IMR-90 (cell line): ENCODE results near the gene KIF18B. TPM values are rescaled to one million over a fixed set of nuclear protein-coding genes. Genes with fewer than 3 reads are reported as not detected.

Source experiments
- ATAC-seq: fragments of 200-7000 bp; cut with Tn5 transposase; 2 replicates; pipeline ENCODE4 v1.9.1; 2020; ENCODE audit warnings: low read depth, mild to moderate bottlenecking, moderate library complexity
- BruUV-seq: library from RNA; stranded (reverse); fragments of 400-500 nt; replicated peaks from 2 replicates; lab custom pipeline; 2021; lab: Mats Ljungman, UMichigan
- CTCF ChIA-PET: fragments of 300-600 bp; formaldehyde crosslinking; extraction: SDS; loops from one replicate; lab custom pipeline; 2021; ENCODE audit warnings: antibody characterized with exemption; lab: Yijun Ruan, JAX
- POLR2A ChIA-PET: fragments of 300-600 bp; sonication (Branson Sonifier 250); formaldehyde crosslinking; loops from one replicate; lab custom pipeline; 2022; ENCODE audit warnings: antibody characterized with exemption; ENCODE audit not compliant: unreplicated experiment; lab: Charles Lee
- DNase-seq: peaks from one replicate; pipeline ENCODE4 v3.0.0; 2013
- H2AFZ ChIP-seq: replicated peaks from 2 replicates; pipeline ENCODE3; 2013; ENCODE audit warnings: low read length, mild to moderate bottlenecking; ENCODE audit not compliant: poor library complexity
- H2AK5ac ChIP-seq: 2 replicates; pipeline ENCODE4 v1.6.1; 2013; ENCODE audit warnings: low read depth, low read length, inconsistent platforms
- H2AK9ac ChIP-seq: replicated peaks from 2 replicates; pipeline ENCODE3; 2013; ENCODE audit warnings: mild to moderate bottlenecking, low read depth, low read length, moderate library complexity; ENCODE audit not compliant: poor library complexity
- H2BK120ac ChIP-seq: 2 replicates; pipeline ENCODE4 v1.6.1; 2013; ENCODE audit warnings: low read depth, low read length, inconsistent platforms
- H2BK15ac ChIP-seq: 3 replicates; pipeline ENCODE4 v1.6.1; 2013; ENCODE audit warnings: low read depth, low read length, inconsistent platforms
- H2BK20ac ChIP-seq: 2 replicates; pipeline ENCODE4 v1.6.1; 2013; ENCODE audit warnings: low read depth, mild to moderate bottlenecking, inconsistent platforms, low read length, moderate library complexity
- H2BK5ac ChIP-seq: 2 replicates; pipeline ENCODE4 v1.6.1; 2013; ENCODE audit warnings: mild to moderate bottlenecking, low read depth, low read length, inconsistent platforms; ENCODE audit not compliant: poor library complexity, severe bottlenecking
- H3K14ac ChIP-seq: replicated peaks from 2 replicates; pipeline ENCODE4 v1.6.1; 2013; ENCODE audit warnings: low read depth, low read length, inconsistent platforms
- H3K18ac ChIP-seq: 2 replicates; pipeline ENCODE4 v1.6.1; 2013; ENCODE audit warnings: low read depth, low read length, control low read depth
- H3K23ac ChIP-seq: 2 replicates; pipeline ENCODE4 v1.6.1; 2013; ENCODE audit warnings: low read depth, low read length, inconsistent platforms
- H3K27ac ChIP-seq: 2 replicates; pipeline ENCODE4 v1.5.1; 2013; ENCODE audit warnings: mild to moderate bottlenecking, control low read depth, low read length; ENCODE audit not compliant: insufficient read depth
- H3K27me3 ChIP-seq: 2 replicates; pipeline ENCODE4 v1.6.1; 2013; ENCODE audit warnings: low read length; ENCODE audit not compliant: control insufficient read depth, insufficient read depth
- H3K36me3 ChIP-seq: 2 replicates; pipeline ENCODE4 v1.6.1; 2013; ENCODE audit warnings: low read length, mixed read lengths; ENCODE audit not compliant: control insufficient read depth, insufficient read depth
- H3K4ac ChIP-seq: 2 replicates; pipeline ENCODE4 v1.6.1; 2013; ENCODE audit warnings: low read depth, low read length, inconsistent platforms
- H3K4me1 ChIP-seq: 2 replicates; pipeline ENCODE4 v1.6.1; 2013; ENCODE audit warnings: low read length, mixed read lengths; ENCODE audit not compliant: control insufficient read depth, insufficient read depth
- H3K4me2 ChIP-seq: 2 replicates; pipeline ENCODE4 v1.6.1; 2013; ENCODE audit warnings: low read depth, mild to moderate bottlenecking, control low read depth, low read length, moderate library complexity
- H3K4me3 ChIP-seq: 2 replicates; pipeline ENCODE4 v1.5.1; 2013; ENCODE audit warnings: low read depth, mild to moderate bottlenecking, control low read depth, low read length, moderate library complexity; ENCODE audit not compliant: insufficient read depth
- H3K56ac ChIP-seq: 2 replicates; pipeline ENCODE4 v1.6.1; 2013; ENCODE audit warnings: low read length, inconsistent platforms; ENCODE audit not compliant: insufficient read depth; ENCODE audit errors: extremely low read depth
- H3K79me1 ChIP-seq, 2 experiments: 2 replicates each; pipeline ENCODE4 v1.6.1; 2013; ENCODE audit warnings: low read length in 2 of 2, inconsistent platforms in 1 of 2, low read depth in 1 of 2
- H3K9ac ChIP-seq: 2 replicates; pipeline ENCODE4 v1.6.1; 2013; ENCODE audit warnings: low read depth, low read length, control low read depth
- H3K9me1 ChIP-seq: 2 replicates; pipeline ENCODE4 v1.6.1; 2013; ENCODE audit warnings: low read length, inconsistent platforms; ENCODE audit not compliant: insufficient read depth
- H3K9me3 ChIP-seq: 2 replicates; pipeline ENCODE4 v1.6.1; 2013; ENCODE audit warnings: low read length; ENCODE audit not compliant: control insufficient read depth, insufficient read depth
- H4K20me1 ChIP-seq: 2 replicates; pipeline ENCODE4 v1.6.1; 2013; ENCODE audit warnings: low read length, inconsistent platforms; ENCODE audit not compliant: insufficient read depth
- H4K5ac ChIP-seq: 2 replicates; pipeline ENCODE4 v1.6.1; 2013; ENCODE audit warnings: mild to moderate bottlenecking, low read depth, low read length, control low read depth
- H4K8ac ChIP-seq, 2 experiments: 2 replicates each; pipeline ENCODE4 v1.6.1; 2013; ENCODE audit warnings: low read depth in 2 of 2, low read length in 2 of 2, control low read depth in 1 of 2, inconsistent platforms in 1 of 2
- H4K91ac ChIP-seq: 2 replicates; pipeline ENCODE4 v1.6.1; 2013; ENCODE audit warnings: low read depth, low read length, inconsistent platforms; ENCODE audit not compliant: insufficient read depth
- BHLHE40 ChIP-seq: fragments of 150-350 bp; IDR thresholded peaks from 2 replicates; pipeline ENCODE4 v1.6.1; 2016; ENCODE audit warnings: mild to moderate bottlenecking, low read depth, low read length
- CEBPB ChIP-seq: IDR thresholded peaks from 2 replicates; pipeline ENCODE4 v1.6.1; 2012; ENCODE audit warnings: low read depth, low read length, improper control_type of control experiment
- CHD1 ChIP-seq: IDR thresholded peaks from 2 replicates; pipeline ENCODE4 v1.6.1; 2012; ENCODE audit warnings: low read depth, low read length, improper control_type of control experiment
- FOS ChIP-seq: fragments of 150-350 bp; IDR thresholded peaks from 2 replicates; pipeline ENCODE4 v1.6.1; 2016; ENCODE audit warnings: low read depth, low read length
- MAFK ChIP-seq: IDR thresholded peaks from 2 replicates; pipeline ENCODE4 v1.6.1; 2012; ENCODE audit warnings: low read depth, low read length, improper control_type of control experiment
- MXI1 ChIP-seq: IDR thresholded peaks from 2 replicates; pipeline ENCODE4 v1.6.1; 2012; ENCODE audit warnings: low read depth, mild to moderate bottlenecking, low read length, moderate library complexity, borderline replicate concordance
- NFE2L2 ChIP-seq: fragments of 150-350 bp; IDR thresholded peaks from 2 replicates; pipeline ENCODE4 v1.6.1; 2016; ENCODE audit warnings: low read depth, mild to moderate bottlenecking, low read length
- POLR2A ChIP-seq: IDR thresholded peaks from 2 replicates; pipeline ENCODE4 v1.6.1; 2012; ENCODE audit warnings: mild to moderate bottlenecking, low read depth, low read length
- RAD21 ChIP-seq: IDR thresholded peaks from 2 replicates; pipeline ENCODE4 v1.6.1; 2012; ENCODE audit warnings: low read length, improper control_type of control experiment
- RCOR1 ChIP-seq: IDR thresholded peaks from 2 replicates; pipeline ENCODE4 v1.6.1; 2012; ENCODE audit warnings: mild to moderate bottlenecking, low read length, improper control_type of control experiment; ENCODE audit not compliant: insufficient replicate concordance
- WGBS, 2 experiments: methylation state at CpG; one replicate each; pipeline versions ENCODE4 v1.1.5 to v1.1.7; 2013; ENCODE audit warnings: missing lambda C conversion rate in 2 of 2; ENCODE audit not compliant: insufficient read length in 1 of 2; ENCODE audit errors: extremely low coverage in 2 of 2; 5-methylcytosine and 5-hydroxymethylcytosine counted together
- dilution Hi-C: fragments of 300-500 bp; cut with HindIII; formaldehyde crosslinking; loops from one replicate; pipeline ENCODE4 v1.14.3; 2018; ENCODE audit warnings: low sequenced_read_pairs; ENCODE audit not compliant: unreplicated experiment
- in situ Hi-C: fragments of 300-500 bp; cut with MboI; formaldehyde crosslinking; loops from 3 replicates; pipeline ENCODE4 v1.14.3; 2019; ENCODE audit warnings: low sequenced_read_pairs, inconsistent platforms, mixed read lengths
- intact Hi-C: fragments of 100-400 bp; cut with micrococcal nuclease; formaldehyde crosslinking; loops from 2 replicates; pipeline ENCODE4 v1.10.0; 2022
- polyA plus RNA-seq, 3 experiments: library from polyadenylated mRNA; depleted of rRNA; stranded (reverse); fragments of >200 nt; gene quantifications; 2 replicates each; pipeline ENCODE4 v1.2.3, GENCODE V29; 2012; ENCODE audit warnings: low replicate concordance in 1 of 3
- total RNA-seq: library from RNA; depleted of rRNA; stranded (reverse); fragments of >200 nt; gene quantifications from 2 replicates; pipeline ENCODE4 v1.2.3, GENCODE V29; 2012
- TF ChIP-seq, protein P1 (sequence below): fragments of 150-350 bp; IDR thresholded peaks from 2 replicates; pipeline ENCODE4 v1.6.1; 2017; ENCODE audit warnings: mild to moderate bottlenecking, antibody characterized with exemption, low read length, low read depth
- TF ChIP-seq, protein P2 (sequence below): fragments of 150-350 bp; IDR thresholded peaks from 2 replicates; pipeline ENCODE4 v1.6.1; 2016; ENCODE audit warnings: low read depth, mild to moderate bottlenecking, low read length, moderate library complexity, borderline replicate concordance

The KIF18B gene
- total and polyA plus RNA-seq, 2 of the 4 experiments (the other 2 are of a cell fraction) = 1.3 to 16.0 TPM

GRCh38 chr17:44932787-44933097 is 14.8 kb downstream of the KIF18B start:
- H4K91ac ChIP-seq = no peak overlapping the region
- no peak overlapping the region for H4K5ac ChIP-seq
- no peak for TF ChIP-seq POLR2A
- TF ChIP-seq CHD1 = no peak
- TF ChIP-seq NFE2L2 = no peak
- TF ChIP-seq RCOR1 = no peak
- TF ChIP-seq, protein P1, sequence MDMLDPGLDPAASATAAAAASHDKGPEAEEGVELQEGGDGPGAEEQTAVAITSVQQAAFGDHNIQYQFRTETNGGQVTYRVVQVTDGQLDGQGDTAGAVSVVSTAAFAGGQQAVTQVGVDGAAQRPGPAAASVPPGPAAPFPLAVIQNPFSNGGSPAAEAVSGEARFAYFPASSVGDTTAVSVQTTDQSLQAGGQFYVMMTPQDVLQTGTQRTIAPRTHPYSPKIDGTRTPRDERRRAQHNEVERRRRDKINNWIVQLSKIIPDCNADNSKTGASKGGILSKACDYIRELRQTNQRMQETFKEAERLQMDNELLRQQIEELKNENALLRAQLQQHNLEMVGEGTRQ = no peak
- no peak for TF ChIP-seq MXI1
- no peak for TF ChIP-seq CEBPB
- TF ChIP-seq BHLHE40 = no peak
- no peak for TF ChIP-seq FOS
- TF ChIP-seq RAD21 = no peak
- TF ChIP-seq, protein P2, sequence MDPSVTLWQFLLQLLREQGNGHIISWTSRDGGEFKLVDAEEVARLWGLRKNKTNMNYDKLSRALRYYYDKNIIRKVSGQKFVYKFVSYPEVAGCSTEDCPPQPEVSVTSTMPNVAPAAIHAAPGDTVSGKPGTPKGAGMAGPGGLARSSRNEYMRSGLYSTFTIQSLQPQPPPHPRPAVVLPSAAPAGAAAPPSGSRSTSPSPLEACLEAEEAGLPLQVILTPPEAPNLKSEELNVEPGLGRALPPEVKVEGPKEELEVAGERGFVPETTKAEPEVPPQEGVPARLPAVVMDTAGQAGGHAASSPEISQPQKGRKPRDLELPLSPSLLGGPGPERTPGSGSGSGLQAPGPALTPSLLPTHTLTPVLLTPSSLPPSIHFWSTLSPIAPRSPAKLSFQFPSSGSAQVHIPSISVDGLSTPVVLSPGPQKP = no peak
- no peak for TF ChIP-seq MAFK
- dilution Hi-C loops = no loop called here
- no peak overlapping the region for H3K9ac ChIP-seq
- ATAC-seq (no peak), DNase-seq (no peak)
- no peak overlapping the region for H2AK5ac ChIP-seq
- in situ Hi-C loops = no loop called here
- peaks cover 3% of the 10 kb centered on the region for H3K36me3 ChIP-seq
- H3K18ac ChIP-seq = no peak overlapping the region
- ChIA-PET POLR2A (no interaction called here), CTCF (no interaction called here)
- H2BK20ac ChIP-seq = no peak overlapping the region
- BruUV-seq = no TSS peak
- no peaks in the 10 kb centered on the region for H3K27me3 ChIP-seq
- intact Hi-C loops = no loop called here
- no peak overlapping the region for H2AFZ ChIP-seq
- H3K14ac ChIP-seq = no peak overlapping the region
- H3K9me3 ChIP-seq = no peaks in the 10 kb centered on the region
- H2AK9ac ChIP-seq = no peak overlapping the region
- WGBS, 2 experiments = no CpG with 5 or more reads among the region's 6 CpGs
- no peak overlapping the region for H3K56ac ChIP-seq
- no peak overlapping the region for H3K4me2 ChIP-seq
- no peak overlapping the region for H2BK5ac ChIP-seq
- no peak overlapping the region for H3K27ac ChIP-seq
- no peak overlapping the region for H4K8ac ChIP-seq
- no peak overlapping the region for H2BK15ac ChIP-seq
- no peak overlapping the region for H3K4me3 ChIP-seq
- no peaks in the 10 kb centered on the region; the same call in 1 of the 2 replicates for H3K9me1 ChIP-seq
- H3K23ac ChIP-seq = no peak overlapping the region
- no peaks in the 10 kb centered on the region; the same call in 1 of the 2 replicates for H4K20me1 ChIP-seq
- H3K79me1 ChIP-seq = peaks cover 16 to 34% of the 10 kb centered on the region in 2 experiments
- H2BK120ac ChIP-seq = no peak overlapping the region
- no peak overlapping the region for H3K4ac ChIP-seq
- H3K4me1 ChIP-seq = no peaks in the 10 kb centered on the region
